ENCODE results near the gene GPR6. TPM values are rescaled to one million over a fixed set of nuclear protein-coding genes. Genes with fewer than 3 reads are reported as not detected.

The GPR6 gene
- total and polyA plus RNA-seq, 7 donors = not detected

DNA sequence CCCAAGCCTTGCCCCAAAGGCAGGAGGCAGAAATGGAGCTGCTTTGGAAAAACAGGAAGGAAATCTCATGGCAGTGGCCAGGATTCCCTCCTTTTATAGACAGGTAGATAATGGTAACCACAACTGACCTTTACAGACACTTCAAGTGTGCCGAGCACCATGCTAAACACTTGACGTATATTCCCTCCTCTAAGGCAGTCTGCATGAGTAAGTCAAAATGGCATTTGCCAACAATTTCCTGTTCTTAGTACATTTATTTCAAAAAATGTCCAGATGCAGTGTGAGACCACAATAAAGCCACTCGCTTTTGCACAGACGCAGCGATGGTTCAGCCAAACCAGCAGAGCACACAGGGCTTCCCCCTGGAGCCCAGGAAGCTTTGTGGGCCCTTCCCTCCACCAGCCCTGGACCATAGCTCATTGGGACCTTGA is 16.5 kb upstream of the GPR6 start:
- intact Hi-C loops (cut with DNase I) = no loop called here
- WGBS, 2 donors = 57 to 88% methylated on average over 5 of the region's 5 CpGs
- no peak for DNase-seq
- Histone ChIP-seq H3K27me3 (no peaks in the 10 kb centered on the region), H3K9me3 (no peaks in the 10 kb centered on the region), H3K4me3 (no peak overlapping the region), H3K4me1 (no peaks in the 10 kb centered on the region), H3K27ac (no peak overlapping the region), H3K36me3 (no peaks in the 10 kb centered on the region)
- no peak for TF ChIP-seq EP300 (IDR thresholded peaks at IDR 0.05)
- TF ChIP-seq, protein P1, sequence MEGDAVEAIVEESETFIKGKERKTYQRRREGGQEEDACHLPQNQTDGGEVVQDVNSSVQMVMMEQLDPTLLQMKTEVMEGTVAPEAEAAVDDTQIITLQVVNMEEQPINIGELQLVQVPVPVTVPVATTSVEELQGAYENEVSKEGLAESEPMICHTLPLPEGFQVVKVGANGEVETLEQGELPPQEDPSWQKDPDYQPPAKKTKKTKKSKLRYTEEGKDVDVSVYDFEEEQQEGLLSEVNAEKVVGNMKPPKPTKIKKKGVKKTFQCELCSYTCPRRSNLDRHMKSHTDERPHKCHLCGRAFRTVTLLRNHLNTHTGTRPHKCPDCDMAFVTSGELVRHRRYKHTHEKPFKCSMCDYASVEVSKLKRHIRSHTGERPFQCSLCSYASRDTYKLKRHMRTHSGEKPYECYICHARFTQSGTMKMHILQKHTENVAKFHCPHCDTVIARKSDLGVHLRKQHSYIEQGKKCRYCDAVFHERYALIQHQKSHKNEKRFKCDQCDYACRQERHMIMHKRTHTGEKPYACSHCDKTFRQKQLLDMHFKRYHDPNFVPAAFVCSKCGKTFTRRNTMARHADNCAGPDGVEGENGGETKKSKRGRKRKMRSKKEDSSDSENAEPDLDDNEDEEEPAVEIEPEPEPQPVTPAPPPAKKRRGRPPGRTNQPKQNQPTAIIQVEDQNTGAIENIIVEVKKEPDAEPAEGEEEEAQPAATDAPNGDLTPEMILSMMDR (IDR thresholded peaks at IDR 0.05) = no peak
- no peak for TF ChIP-seq POLR2AphosphoS5 (IDR thresholded peaks at IDR 0.05)
- TF ChIP-seq POLR2A (IDR thresholded peaks at IDR 0.05) = no peak

- H3K27ac ChIP-seq = no peak overlapping the region
- H3K36me3 ChIP-seq = no peaks in the 10 kb centered on the region
- intact Hi-C loops (cut with DNase I) = no loop called here
- TF ChIP-seq, protein P1 (IDR thresholded peaks at IDR 0.05) = no peak
- TF ChIP-seq POLR2A (IDR thresholded peaks at IDR 0.05) (no peak), EP300 (IDR thresholded peaks at IDR 0.05) (no peak)
- DNase-seq = no peak
- no peaks in the 10 kb centered on the region for H3K27me3 ChIP-seq
- H3K9me3 ChIP-seq = no peaks in the 10 kb centered on the region
- H3K4me3 ChIP-seq = no peak overlapping the region
- H3K4me1 ChIP-seq = no peaks in the 10 kb centered on the region
- WGBS, 2 donors = 86 to 89% methylated on average over 5 of the region's 5 CpGs
These were observed 15.8 kb upstream of the GPR6 start for GRCh38 chr6:109962271-109962670.

DNA sequence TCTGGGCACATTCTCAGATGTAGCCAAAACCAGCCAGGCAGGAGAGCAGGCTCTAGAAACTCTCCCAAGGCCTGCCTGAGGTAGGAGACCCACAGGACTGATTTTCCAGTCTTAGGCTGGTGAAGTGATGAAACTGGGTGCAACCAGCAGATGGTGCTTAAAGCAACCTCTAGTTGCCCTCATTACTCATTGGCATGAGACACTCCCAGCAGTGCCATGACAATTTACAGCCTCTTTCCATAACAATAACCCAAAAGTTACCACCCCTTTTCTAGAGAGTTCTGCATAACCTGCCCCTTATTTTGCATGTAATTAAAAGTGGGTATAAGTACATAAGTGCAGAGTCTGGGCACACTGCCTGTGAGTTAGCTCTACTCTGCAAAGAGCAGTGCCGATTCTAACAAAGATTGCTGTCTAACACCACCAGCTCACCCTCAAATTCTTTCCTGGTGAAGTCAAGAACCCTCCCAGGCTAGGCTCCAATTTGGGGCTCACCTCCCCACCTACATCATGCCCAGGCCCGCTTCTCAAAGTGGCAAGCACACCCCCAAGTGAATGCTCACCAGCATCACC is 14.4 kb upstream of the GPR6 start:
- WGBS, 2 donors = 92 to 97% methylated on average over 2 of the region's 2 CpGs
- Histone ChIP-seq H3K27ac (no peak overlapping the region), H3K4me1 (no peaks in the 10 kb centered on the region), H3K27me3 (no peaks in the 10 kb centered on the region), H3K36me3 (no peaks in the 10 kb centered on the region), H3K4me3 (no peak overlapping the region), H3K9me3 (no peaks in the 10 kb centered on the region)
- intact Hi-C loops (cut with DNase I) = no loop called here
- TF ChIP-seq EP300 (IDR thresholded peaks at IDR 0.05) (no peak), POLR2AphosphoS5 (IDR thresholded peaks at IDR 0.05) (no peak), POLR2A (IDR thresholded peaks at IDR 0.05) (no peak)
- TF ChIP-seq, protein P1 (IDR thresholded peaks at IDR 0.05) = no peak
- no peak for DNase-seq

DNA sequence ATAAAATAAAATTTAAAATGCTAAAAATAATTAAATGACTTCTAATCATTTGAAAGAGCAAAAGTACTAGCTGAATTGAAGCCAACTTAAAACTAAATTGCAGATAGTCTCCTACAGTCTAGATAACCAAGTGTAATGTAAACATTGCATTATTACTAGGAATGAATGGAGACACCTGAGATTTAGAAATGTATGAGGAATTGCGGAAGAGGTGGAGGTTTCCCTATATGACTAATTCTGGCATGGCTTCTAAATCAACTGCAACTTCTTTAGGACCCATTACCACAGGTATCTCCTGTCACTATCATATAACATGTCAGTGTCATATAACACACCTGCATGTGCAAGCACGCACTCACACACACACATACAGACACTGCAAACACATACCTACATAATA is 13.2 kb upstream of the GPR6 start:
- TF ChIP-seq EP300 (IDR thresholded peaks at IDR 0.05) (no peak), POLR2AphosphoS5 (IDR thresholded peaks at IDR 0.05) (no peak), POLR2A (IDR thresholded peaks at IDR 0.05) (no peak)
- TF ChIP-seq, protein P1 (IDR thresholded peaks at IDR 0.05) = no peak
- Histone ChIP-seq H3K36me3 (no peaks in the 10 kb centered on the region), H3K27ac (no peak overlapping the region), H3K27me3 (no peaks in the 10 kb centered on the region), H3K9me3 (no peaks in the 10 kb centered on the region), H3K4me3 (no peak overlapping the region), H3K4me1 (no peaks in the 10 kb centered on the region)
- intact Hi-C loops (cut with DNase I) = no loop called here
- WGBS, 2 donors = 91 to 93% methylated on average over 2 of the region's 2 CpGs
- DNase-seq = no peak

- no peak overlapping the region for H3K27ac ChIP-seq
- intact Hi-C loops (cut with DNase I) = no loop called here
- H3K4me3 ChIP-seq = no peak overlapping the region
- no peak for DNase-seq
- H3K27me3 ChIP-seq = no peaks in the 10 kb centered on the region
- TF ChIP-seq POLR2AphosphoS5 (IDR thresholded peaks at IDR 0.05) = no peak
- TF ChIP-seq POLR2A (IDR thresholded peaks at IDR 0.05) = no peak
- TF ChIP-seq, protein P1 (IDR thresholded peaks at IDR 0.05) = no peak
- TF ChIP-seq EP300 (IDR thresholded peaks at IDR 0.05) = no peak
- H3K9me3 ChIP-seq = no peaks in the 10 kb centered on the region
- no peaks in the 10 kb centered on the region for H3K4me1 ChIP-seq
- WGBS, 2 donors = 91 to 95% methylated on average over 1 of the region's 1 CpG
- H3K36me3 ChIP-seq = no peaks in the 10 kb centered on the region
These were observed 11.8 kb upstream of the GPR6 start for GRCh38 chr6:109966299-109966698.

Measured in sigmoid colon (tissue), 7 donors.